Measurements from ENCODE around the gene AHRR.

GRCh38 chr5:468401-468800 is 146.9 kb downstream of the AHRR start:
- TF ChIP-seq TAF1 (IDR thresholded peaks at IDR 0.05; ENCODE audit: borderline replicate concordance, insufficient read depth, low read length), result no peak
- no peak for TF ChIP-seq SIN3A (IDR thresholded peaks at IDR 0.05; ENCODE audit: borderline replicate concordance, insufficient read depth, low read length)
- TF ChIP-seq POLR2AphosphoS5 (IDR thresholded peaks at IDR 0.05; ENCODE audit: low read depth, low read length), result no peak
- TF ChIP-seq REST (IDR thresholded peaks at IDR 0.05; ENCODE audit: insufficient read depth in 1 of 2, low read depth in 2 of 2, low read length in 2 of 2), result no peak

Measured in PFSK-1 (cell line).